Sigmoid colon (tissue), 7 donors: ENCODE measurements around the gene CPEB1. TPM values are rescaled to one million over a fixed set of nuclear protein-coding genes. Genes with fewer than 3 reads are reported as not detected.

ENCODE experiments used
- DNase-seq: peaks from one replicate; pipeline ENCODE4 v3.0.0-alpha.2; 2019
- H3K27ac ChIP-seq, 4 donors: fragments of 200-600 bp; sonication (generic); one replicate each; pipeline ENCODE4 v1.5.1; 2016 to 2019; ENCODE audit warnings: mild to moderate bottlenecking in 1 of 4
- H3K27me3 ChIP-seq, 3 donors: fragments of 200-600 bp; sonication (generic); one replicate each; pipeline ENCODE4 v1.5.1; 2019; ENCODE audit warnings: mild to moderate bottlenecking in 1 of 3
- H3K36me3 ChIP-seq, 4 donors: fragments of 200-600 bp; sonication (generic); one replicate each; pipeline ENCODE4 v1.5.1; 2016 to 2019
- H3K4me1 ChIP-seq, 4 donors: fragments of 200-600 bp; sonication (generic); one replicate each; pipeline ENCODE4 v1.5.1; 2017 to 2019
- H3K4me3 ChIP-seq, 4 donors: fragments of 200-600 bp; sonication (generic); one replicate each; pipeline ENCODE4 v1.5.1; 2017 to 2019; ENCODE audit warnings: mild to moderate bottlenecking in 2 of 4, moderate library complexity in 1 of 4
- H3K9me3 ChIP-seq, 4 donors: fragments of 200-600 bp in 3 of 4; sonication (generic) in 3 of 4; one replicate each; pipeline versions ENCODE4 v1.5.1 to v1.6.1; 2013 to 2019
- EP300 ChIP-seq, 4 donors: sonication (generic); formaldehyde crosslinking; IDR thresholded peaks; one replicate each; pipeline ENCODE4 v1.6.1; 2017; ENCODE audit warnings: antibody characterized with exemption in 4 of 4
- POLR2A ChIP-seq, 2 donors: fragments of 450-650 bp; IDR thresholded peaks; one replicate each; pipeline ENCODE4 v1.6.1; 2016; ENCODE audit warnings: antibody characterized with exemption in 2 of 2, mild to moderate bottlenecking in 2 of 2, moderate library complexity in 2 of 2
- POLR2AphosphoS5 ChIP-seq, 4 donors: sonication (generic); formaldehyde crosslinking; IDR thresholded peaks; one replicate each; pipeline ENCODE4 v1.6.1; 2017; ENCODE audit warnings: antibody characterized with exemption in 4 of 4
- WGBS, 2 donors: extraction: QIAGEN DNeasy Blood & Tissue Kit; methylation state at CpG; one replicate each; pipeline ENCODE4 v1.1.7; 2013; 5-methylcytosine and 5-hydroxymethylcytosine counted together
- intact Hi-C: fragments of 100-400 bp; cut with DNase I; formaldehyde crosslinking; loops from one replicate; pipeline ENCODE4 v1.15.1; 2023
- polyA plus RNA-seq, 3 donors: library from polyadenylated mRNA; stranded (reverse); fragments of 200-250 nt; gene quantifications; one replicate each; pipeline ENCODE4 v1.2.3, GENCODE V29; 2013
- total RNA-seq, 4 donors: library from RNA; depleted of rRNA; stranded (reverse); fragments of >200 nt; gene quantifications; one replicate each; pipeline ENCODE4 v1.1.0, GENCODE V29; 2016
- TF ChIP-seq, protein P1 (sequence below), 4 experiments: fragments of 450-650 bp in 3 of 4; fragments of 200-600 bp in 1 of 4; IDR thresholded peaks; one replicate each; pipeline ENCODE4 v1.5.1; 2016 to 2019; ENCODE audit warnings: antibody characterized with exemption in 4 of 4, mild to moderate bottlenecking in 3 of 4, moderate library complexity in 2 of 4
- donor health status: healthy with polysubstance abuse.
- donor health status: Bipolar disorder and iron deficiency.
- donor health status: healthy.

The CPEB1 gene
- total and polyA plus RNA-seq, 7 donors: 1.2 to 13.2 (median 9.7) TPM; not detected in 1

GRCh38 chr15:82602195-82602594 lies 45.0 kb downstream of the CPEB1 start:
- DNase-seq: no peak
- Histone ChIP-seq H3K27me3 (no peaks in the 10 kb centered on the region), H3K4me1 (no peaks in the 10 kb centered on the region), H3K36me3 (no peaks in the 10 kb centered on the region), H3K27ac (no peak overlapping the region), H3K9me3 (no peaks in the 10 kb centered on the region), H3K4me3 (no peak overlapping the region)
- intact Hi-C loops: no loop called here
- 63 to 83% methylated on average over 5 of the region's 5 CpGs for WGBS, 2 donors
- TF ChIP-seq POLR2A (IDR thresholded peaks at IDR 0.05) (no peak), POLR2AphosphoS5 (IDR thresholded peaks at IDR 0.05) (no peak), EP300 (IDR thresholded peaks at IDR 0.05) (no peak)
- TF ChIP-seq, protein P1, sequence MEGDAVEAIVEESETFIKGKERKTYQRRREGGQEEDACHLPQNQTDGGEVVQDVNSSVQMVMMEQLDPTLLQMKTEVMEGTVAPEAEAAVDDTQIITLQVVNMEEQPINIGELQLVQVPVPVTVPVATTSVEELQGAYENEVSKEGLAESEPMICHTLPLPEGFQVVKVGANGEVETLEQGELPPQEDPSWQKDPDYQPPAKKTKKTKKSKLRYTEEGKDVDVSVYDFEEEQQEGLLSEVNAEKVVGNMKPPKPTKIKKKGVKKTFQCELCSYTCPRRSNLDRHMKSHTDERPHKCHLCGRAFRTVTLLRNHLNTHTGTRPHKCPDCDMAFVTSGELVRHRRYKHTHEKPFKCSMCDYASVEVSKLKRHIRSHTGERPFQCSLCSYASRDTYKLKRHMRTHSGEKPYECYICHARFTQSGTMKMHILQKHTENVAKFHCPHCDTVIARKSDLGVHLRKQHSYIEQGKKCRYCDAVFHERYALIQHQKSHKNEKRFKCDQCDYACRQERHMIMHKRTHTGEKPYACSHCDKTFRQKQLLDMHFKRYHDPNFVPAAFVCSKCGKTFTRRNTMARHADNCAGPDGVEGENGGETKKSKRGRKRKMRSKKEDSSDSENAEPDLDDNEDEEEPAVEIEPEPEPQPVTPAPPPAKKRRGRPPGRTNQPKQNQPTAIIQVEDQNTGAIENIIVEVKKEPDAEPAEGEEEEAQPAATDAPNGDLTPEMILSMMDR (IDR thresholded peaks at IDR 0.05): no peak

GRCh38 chr15:82599862-82600261 lies 47.3 kb downstream of the CPEB1 start:
- H3K4me1 ChIP-seq: no peaks in the 10 kb centered on the region
- no peaks in the 10 kb centered on the region for H3K36me3 ChIP-seq
- no peak overlapping the region for H3K4me3 ChIP-seq
- no peak overlapping the region for H3K27ac ChIP-seq
- 81 to 86% methylated on average over 1 of the region's 1 CpG for whole genome bisulfite sequencing, 2 donors
- no peak for DNase-seq
- TF ChIP-seq, protein P1 (IDR thresholded peaks at IDR 0.05): no peak
- TF ChIP-seq POLR2A (IDR thresholded peaks at IDR 0.05) (no peak), POLR2AphosphoS5 (IDR thresholded peaks at IDR 0.05) (no peak), EP300 (IDR thresholded peaks at IDR 0.05) (no peak)
- no peaks in the 10 kb centered on the region for H3K9me3 ChIP-seq
- intact Hi-C loops: no loop called here
- no peaks in the 10 kb centered on the region for H3K27me3 ChIP-seq

DNA sequence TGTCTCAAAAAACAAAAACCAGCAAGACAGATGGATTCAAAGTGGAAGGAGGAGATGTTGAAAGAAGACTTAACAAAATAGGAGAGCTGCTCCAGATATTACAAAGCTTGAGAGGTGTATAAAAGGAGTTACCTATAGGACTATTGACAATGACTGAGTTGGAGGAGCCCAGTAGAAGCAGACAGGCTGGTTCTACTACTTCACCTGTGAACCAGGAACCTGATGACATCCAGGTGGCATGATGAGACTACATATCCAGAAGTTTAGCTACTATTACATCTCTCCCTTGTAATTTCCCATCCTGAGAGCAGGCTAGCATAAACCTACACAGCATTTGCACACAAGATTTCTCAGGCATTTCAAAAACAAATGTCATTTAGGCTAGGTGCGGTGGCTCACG lies 49.3 kb downstream of the CPEB1 start:
- Histone ChIP-seq H3K27ac (no peak overlapping the region), H3K36me3 (no peaks in the 10 kb centered on the region), H3K4me1 (no peaks in the 10 kb centered on the region), H3K27me3 (no peaks in the 10 kb centered on the region), H3K9me3 (no peaks in the 10 kb centered on the region), H3K4me3 (no peak overlapping the region)
- no peak for TF ChIP-seq EP300 (IDR thresholded peaks at IDR 0.05)
- no peak for TF ChIP-seq POLR2AphosphoS5 (IDR thresholded peaks at IDR 0.05)
- TF ChIP-seq, protein P1 (IDR thresholded peaks at IDR 0.05): no peak
- no peak for TF ChIP-seq POLR2A (IDR thresholded peaks at IDR 0.05)
- 96 to 99% methylated on average over 2 of the region's 2 CpGs for WGBS, 2 donors
- intact Hi-C loops: no loop called here
- DNase-seq: no peak

DNA sequence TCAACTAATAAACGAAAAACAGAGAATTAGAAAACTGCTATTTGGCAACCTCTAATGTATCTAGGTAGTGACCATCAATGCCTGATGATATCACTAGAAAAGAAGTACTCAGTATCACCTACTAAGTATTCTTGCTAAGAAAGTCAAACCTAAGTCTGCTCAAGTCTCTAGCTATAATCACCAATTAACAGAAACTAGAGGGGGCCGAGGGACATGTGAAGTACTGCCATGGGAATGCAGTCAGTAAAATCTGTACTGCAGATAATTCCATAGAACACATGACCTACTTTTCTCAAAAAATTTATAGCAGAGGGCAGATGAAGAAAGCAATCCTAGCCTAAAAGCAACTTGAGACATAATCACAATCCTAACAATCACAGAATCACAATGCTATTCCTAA lies 51.4 kb downstream of the CPEB1 start:
- no peak for DNase-seq
- H3K9me3 ChIP-seq: no peaks in the 10 kb centered on the region
- H3K4me1 ChIP-seq: no peaks in the 10 kb centered on the region
- intact Hi-C loops: no loop called here
- no peaks in the 10 kb centered on the region for H3K36me3 ChIP-seq
- TF ChIP-seq EP300 (IDR thresholded peaks at IDR 0.05) (no peak), POLR2A (IDR thresholded peaks at IDR 0.05) (no peak)
- no peak overlapping the region for H3K4me3 ChIP-seq
- WGBS, 2 donors: 35 to 68% methylated on average over 2 of the region's 2 CpGs
- no peaks in the 10 kb centered on the region for H3K27me3 ChIP-seq
- H3K27ac ChIP-seq: no peak overlapping the region

DNA sequence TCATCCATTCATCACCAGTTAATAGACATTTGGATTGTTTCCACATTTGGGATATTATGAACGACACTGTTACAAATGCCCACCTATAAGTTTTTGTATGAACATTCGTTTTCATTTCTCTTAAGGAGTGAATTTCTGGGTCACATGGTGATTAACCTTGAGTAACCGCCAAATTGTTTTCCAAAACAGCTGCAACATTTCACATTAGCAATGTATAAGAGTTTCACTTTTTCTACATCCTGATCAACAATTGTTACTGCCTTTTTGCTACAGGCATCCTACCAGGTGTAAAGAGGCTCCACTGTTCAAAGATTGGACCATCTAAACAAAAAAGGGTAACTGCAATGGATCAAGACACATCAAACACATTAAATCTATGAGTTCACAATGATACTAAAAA lies 52.0 kb downstream of the CPEB1 start:
- no peaks in the 10 kb centered on the region for H3K27me3 ChIP-seq
- H3K4me3 ChIP-seq: no peak overlapping the region
- no peak overlapping the region for H3K27ac ChIP-seq
- TF ChIP-seq POLR2AphosphoS5 (IDR thresholded peaks at IDR 0.05) (no peak), POLR2A (IDR thresholded peaks at IDR 0.05) (no peak), EP300 (IDR thresholded peaks at IDR 0.05) (no peak)
- TF ChIP-seq, protein P1 (IDR thresholded peaks at IDR 0.05): no peak
- no peaks in the 10 kb centered on the region for H3K4me1 ChIP-seq
- intact Hi-C loops: no loop called here
- no peaks in the 10 kb centered on the region for H3K9me3 ChIP-seq
- H3K36me3 ChIP-seq: no peaks in the 10 kb centered on the region
- DNase-seq: no peak
- WGBS, 2 donors: 71 to 81% methylated on average over 3 of the region's 3 CpGs
